NK-92 treated with Interleukin-12 subunit alpha and Interleukin-12 subunit beta, amount 100 ng/mL, for 24 hours (cell line): ENCODE data around the gene PTEN.
"Not testable (repeated sequence)": the region's sequence is repeated elsewhere in the genome, so short reads cannot be mapped to it uniquely, and the experiment has no call there.

ENCODE experiments used
- DNase-seq: peaks from one replicate; lab custom pipeline; 2025; lab: John Stamatoyannopoulos, UW

The PTEN gene

GRCh38 chr10:87863053-87863943, at the start of gene PTEN, which contains the start of gene KLLN:
TSS of gene PTEN (plus strand) at chr10:87863625. CDS start at chr10:87864470, 845 bp downstream.
TSS of gene KLLN (minus strand) at chr10:87863533. CDS start at chr10:87862487, 1,046 bp downstream.
- DNase-seq, result peak; percentile 82

DNA sequence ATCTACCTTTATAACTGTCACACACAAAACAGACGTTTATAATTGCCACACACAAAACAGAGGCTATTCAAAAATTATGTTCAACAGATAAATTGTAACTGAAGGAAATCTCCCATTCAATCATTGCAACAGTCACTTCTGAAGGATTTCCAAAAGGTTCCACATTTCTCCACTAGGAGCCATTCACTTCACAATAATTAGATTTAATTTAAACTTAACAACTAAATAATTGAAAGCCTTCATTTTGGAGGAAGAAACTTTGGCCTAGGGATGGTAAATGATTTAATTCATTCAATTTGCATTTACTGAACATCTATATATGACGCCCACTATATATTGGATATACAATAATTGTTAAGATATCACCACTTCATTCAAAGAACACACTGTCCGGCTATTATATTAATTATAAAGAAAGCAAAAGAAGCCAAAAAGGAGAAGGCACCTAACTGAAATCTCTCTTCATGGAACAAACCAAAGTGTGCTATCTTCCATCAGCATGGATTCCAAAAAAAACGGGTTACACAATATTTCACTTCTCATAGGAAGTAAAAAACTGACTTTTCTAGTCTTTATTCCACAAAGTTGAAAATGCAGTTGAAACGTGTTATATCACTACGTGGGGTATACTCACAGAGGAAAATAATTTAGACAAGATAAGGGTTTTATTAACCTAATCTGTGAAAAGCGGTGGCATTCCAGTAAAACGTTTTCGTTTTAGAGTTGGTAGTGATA, 47.1 kb upstream of the PTEN start:
- DNase-seq, result no peak

- DNase-seq, result no peak
Measured at GRCh38 chr10:87816898-87817608, 46.4 kb upstream of the PTEN start.

DNA sequence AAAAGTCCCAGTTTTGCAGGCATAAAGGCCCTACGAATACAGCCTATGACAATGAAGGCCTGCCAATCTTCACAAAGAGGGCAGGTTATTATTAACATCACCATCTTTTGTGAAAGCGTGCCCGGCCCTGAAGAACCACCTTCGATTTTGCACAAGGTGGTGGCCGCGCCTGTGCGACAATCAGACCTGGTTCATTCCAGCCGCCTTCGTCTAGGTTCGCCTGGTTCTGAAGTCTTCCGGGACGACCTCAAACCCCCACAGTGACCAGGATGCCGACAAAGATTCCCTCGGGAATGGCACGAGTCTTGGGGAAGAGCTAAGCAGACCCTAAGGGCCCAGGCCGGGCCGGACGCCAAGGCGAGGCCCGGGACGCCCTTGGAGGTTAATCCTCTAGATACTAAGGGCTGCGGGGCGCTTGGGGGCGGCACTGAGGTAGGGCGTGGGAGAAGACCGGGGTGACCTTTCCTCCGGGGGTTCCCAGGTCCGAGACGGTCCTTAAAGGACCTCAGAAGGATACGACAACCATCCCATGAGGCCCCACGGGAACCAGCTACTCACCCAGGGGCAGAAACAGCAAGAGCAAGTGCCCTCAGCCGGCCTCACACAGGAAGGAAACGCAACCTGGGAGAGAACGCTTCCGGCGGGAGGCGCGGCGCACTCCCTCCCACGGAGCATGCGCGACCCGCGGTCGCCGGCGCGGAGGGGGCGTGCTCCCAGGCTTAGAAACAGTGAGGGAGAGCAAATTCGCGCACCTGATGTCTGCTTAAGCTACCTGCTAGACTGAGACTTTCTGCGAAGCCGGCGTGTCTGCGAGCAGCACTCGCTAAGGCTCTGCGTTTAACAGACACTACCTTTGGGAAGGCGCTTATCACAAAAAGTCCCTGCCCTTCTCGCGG, 45.6 kb upstream of the PTEN start, which contains the start of gene ATAD1:
Gene ATAD1, minus strand, starts transcription at position 618 of the 896 bp plus-strand sequence. CDS start 3,627 bp downstream, outside the sequence.
- DNase-seq, result peak; percentile 77

GRCh38 chr10:87818505-87819288, 44.7 kb upstream of the PTEN start:
- DNase-seq, result peak; percentile 14

GRCh38 chr10:87819289-87819585, 44.2 kb upstream of the PTEN start:
- no peak for DNase-seq

DNA sequence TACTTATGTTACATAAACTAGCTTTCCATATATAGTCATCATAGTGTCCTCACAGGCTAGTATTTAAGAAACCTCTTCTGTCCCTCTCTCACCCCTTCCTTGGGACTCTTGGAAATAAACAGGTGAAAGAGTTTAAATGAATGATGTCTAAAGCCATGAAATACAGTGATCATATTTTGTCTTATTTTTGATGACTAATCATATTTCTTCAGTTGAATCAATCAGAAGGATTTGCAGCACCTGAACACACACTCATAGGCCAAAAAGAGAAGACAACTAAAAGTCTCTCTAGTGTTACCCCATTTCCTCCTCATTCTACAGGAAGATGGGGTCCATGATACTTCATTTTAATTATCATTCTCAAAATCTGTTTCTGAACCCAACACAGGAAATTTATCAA, 36.8 kb upstream of the PTEN start:
- DNase-seq, result no peak

GRCh38 chr10:87827681-87828080, 35.7 kb upstream of the PTEN start:
- no peak for DNase-seq

GRCh38 chr10:87829051-87829450, 34.4 kb upstream of the PTEN start:
- DNase-seq, result not testable (repeated sequence)

- DNase-seq, result no peak
Measured at GRCh38 chr10:87829986-87830729, 33.3 kb upstream of the PTEN start.

GRCh38 chr10:87836098-87836497, 27.3 kb upstream of the PTEN start:
- DNase-seq, result no peak

DNA sequence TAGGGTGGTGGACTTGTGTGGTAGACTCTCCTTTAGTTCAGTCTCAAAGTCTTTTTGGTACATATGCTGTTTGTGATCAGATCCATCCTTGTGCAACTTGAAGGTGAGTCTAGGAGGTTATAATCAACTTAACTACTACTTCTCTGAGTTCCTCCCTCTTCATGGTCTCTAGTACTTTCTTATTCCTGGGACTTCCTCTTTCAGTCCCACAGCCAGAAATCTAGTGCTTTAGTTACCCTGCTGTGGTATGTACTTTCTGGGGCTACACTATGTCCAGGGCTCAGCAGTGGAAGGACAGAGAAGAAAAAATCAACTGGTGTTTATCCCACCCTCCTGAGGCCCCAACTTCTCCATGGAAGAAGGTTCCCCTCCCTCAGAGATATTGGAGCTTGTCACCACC, 26.0 kb upstream of the PTEN start:
- no peak for DNase-seq

DNA sequence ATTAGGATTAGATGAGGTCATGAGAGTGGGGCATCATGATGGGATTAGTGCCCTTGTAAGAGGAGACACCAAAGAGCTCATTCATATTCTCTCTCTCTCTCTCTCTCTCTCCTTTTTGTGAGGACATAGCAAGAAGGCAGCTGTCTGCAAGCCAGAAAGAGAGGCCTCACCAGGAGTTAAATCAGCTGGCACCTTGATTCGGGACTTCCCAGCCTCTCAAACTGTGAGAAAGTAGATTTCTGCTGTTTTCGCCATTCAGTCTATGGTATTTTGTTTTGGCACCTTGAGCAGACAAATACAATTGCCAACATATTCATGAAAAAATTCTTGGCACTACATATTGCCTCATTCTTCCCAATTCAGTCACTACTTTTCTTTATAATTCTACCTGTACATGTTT, 24.8 kb upstream of the PTEN start:
- no peak for DNase-seq

DNA sequence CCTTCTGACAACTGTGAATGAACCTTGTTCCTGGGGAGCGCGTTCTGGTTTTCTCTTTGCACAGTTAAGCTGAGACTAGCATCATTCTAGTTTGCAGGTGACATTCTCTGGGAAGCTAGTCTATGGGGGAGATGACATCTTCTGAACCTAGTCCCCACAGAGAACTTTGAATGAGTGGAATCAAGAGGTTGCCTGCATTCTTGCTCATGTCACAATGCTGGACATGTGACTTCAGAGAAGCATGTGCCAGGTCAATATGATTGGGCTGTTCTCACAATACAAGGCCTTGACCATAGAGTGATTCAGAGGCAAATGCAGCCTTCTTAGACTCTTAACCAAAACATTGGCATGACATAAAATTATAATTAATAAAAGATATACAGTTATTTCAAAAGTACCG, 22.2 kb upstream of the PTEN start:
- DNase-seq, result no peak

- DNase-seq, result no peak
Measured at GRCh38 chr10:87842220-87842641, 21.2 kb upstream of the PTEN start.

GRCh38 chr10:87842776-87843497, 20.5 kb upstream of the PTEN start:
- no peak for DNase-seq

DNA sequence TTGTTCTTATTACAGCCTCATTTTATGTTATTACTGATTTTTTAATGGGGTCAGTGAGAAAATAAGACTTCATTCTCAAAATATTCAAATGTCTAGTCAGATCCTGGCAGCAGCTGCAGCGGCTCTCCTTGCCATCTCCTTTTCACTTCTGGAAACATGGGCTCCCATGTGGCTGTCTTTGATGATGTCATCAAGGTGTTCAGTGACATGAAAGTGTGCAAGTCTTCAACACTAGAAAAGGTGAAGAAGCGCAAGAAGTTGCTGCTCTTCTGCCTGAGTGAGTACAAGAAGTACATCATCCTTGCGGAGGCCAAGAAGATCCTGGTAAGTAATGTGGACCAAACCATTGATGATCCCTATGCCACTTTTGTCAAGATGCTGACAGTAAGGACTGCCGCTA, 19.7 kb upstream of the PTEN start:
- no peak for DNase-seq

DNA sequence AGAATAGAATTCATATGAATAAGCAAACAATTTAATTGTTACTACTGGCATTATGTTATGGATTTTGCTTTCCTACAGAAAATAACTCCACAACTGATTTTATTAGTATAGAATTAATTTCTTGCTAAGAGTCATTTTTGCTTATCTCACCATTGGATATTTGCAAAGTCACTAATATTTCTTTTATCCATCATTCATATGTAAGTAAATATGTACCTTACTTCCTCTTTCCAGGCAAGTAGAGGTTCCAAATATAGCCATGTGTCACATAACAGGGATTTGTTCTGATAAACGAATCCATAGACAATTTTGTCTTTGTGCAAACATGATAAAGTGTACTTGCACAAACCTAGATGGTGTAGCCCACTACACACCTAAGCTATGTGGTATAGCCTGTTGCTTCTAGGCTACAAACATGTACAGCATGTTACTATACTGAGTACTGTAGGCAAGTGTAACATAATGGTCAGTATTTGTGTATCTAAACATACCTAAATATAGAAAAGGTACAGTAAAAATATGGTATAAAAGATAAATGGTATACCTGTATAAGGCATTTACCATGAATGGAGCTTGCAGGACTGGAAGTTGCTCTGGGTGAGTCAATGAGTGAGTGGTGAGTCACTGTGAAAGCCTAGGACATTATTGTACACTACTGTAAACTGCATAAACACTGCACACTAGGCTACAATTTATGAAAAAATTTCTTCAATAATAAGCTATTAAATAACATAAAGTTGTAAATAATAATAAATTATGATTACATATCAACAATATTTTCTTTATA, 18.4 kb upstream of the PTEN start:
- DNase-seq, result no peak
